NOMO-1 (cell line): ENCODE data around the gene RAB31.

Source experiments
- DNase-seq, 2 experiments: peaks; one replicate each; lab custom pipeline; 2025; ENCODE audit not compliant: unreplicated experiment in 2 of 2; lab: John Stamatoyannopoulos, UW

RAB31 gene

GRCh38 chr18:9779630-9780029 lies 71.5 kb downstream of the RAB31 start:
- peak; percentile 79 to 84 for DNase-seq

GRCh38 chr18:9782073-9782857 lies 74.2 kb downstream of the RAB31 start:
- DNase-seq = peak; percentile 91 to 95

DNA sequence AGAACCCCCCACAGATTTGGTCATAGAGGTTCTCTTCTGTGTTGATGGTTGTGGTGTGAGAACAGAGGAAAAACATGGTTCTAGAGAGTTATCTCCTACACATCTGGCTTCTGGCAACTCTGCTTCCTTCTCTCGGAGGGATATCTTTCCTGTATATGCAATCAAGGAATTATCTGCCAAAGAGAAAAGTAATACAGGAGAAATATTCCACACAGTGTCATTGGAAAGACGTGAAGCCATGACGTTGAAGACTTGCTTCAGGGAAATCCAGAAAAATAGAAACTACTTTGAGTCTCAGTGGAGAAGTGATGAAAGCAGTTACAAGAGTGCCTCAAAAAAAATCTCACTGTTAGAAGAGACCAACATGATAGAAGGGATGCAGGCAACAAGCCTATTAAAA lies 78.5 kb downstream of the RAB31 start:
- no peak for DNase-seq

DNA sequence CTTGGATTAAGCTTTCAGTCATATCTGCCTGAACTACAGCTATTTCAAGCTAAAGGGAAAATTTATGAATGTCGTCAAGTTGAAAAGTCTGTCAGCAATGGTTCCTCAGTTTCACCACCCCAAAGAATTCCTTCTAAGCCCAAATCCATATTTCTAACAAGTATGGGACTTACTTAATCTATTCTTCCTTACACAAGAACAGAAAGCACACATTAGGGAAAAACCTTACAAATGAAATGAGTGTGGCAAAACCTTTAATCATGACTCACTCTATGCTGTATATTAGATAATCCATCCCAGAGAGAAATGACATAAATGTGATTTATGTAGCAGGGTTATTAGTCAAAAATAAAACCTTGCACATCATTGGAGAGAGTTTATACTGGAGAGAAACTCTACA lies 78.9 kb downstream of the RAB31 start:
- DNase-seq = no peak

- peak in 1 of 2 experiments; percentile 43 for DNase-seq
Observed at GRCh38 chr18:9787712-9788111, 79.6 kb downstream of the RAB31 start.

DNA sequence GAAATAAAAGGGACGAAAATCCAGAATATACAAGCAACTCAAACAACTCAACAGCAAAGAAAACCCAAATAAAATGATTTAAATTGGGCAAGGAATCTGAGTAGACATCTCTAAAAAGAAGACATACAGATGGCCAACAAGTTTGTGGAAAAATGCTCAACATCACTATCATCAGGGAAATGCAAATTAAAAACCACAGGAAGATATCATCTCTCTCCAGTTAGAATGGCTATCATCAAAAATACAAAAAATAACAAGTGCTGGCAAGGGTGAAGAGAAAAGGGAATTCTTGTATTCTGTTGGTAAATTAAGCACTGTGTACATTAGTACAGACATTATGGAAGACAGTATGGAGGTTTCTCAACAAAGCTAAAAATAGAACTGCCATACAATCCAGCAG lies 80.0 kb downstream of the RAB31 start:
- DNase-seq = no peak

- no peak for DNase-seq
Observed at GRCh38 chr18:9788860-9789259, 80.8 kb downstream of the RAB31 start.

GRCh38 chr18:9790261-9790660 lies 82.2 kb downstream of the RAB31 start:
- DNase-seq = no peak

DNA sequence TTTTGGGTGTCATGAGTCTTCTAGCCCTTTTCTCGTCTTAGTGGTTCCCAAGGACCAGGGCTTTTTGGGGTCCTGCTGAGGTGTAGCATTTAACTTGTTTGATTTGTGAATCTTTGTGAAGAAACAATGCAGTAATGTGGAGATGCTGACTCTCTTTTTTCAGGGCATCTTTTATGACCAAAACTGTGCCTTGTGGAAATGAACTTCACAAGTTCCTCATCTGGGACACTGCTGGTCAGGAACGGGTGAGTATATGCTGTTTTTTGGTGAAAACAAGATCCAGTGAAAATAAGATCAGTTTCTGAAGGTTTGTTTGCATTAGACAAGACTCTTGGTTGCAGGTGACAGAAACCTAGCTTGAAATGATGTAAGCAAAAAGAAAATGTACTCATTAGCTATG lies 83.9 kb downstream of the RAB31 start:
- peak in 1 of 2 experiments; percentile 7 for DNase-seq

DNA sequence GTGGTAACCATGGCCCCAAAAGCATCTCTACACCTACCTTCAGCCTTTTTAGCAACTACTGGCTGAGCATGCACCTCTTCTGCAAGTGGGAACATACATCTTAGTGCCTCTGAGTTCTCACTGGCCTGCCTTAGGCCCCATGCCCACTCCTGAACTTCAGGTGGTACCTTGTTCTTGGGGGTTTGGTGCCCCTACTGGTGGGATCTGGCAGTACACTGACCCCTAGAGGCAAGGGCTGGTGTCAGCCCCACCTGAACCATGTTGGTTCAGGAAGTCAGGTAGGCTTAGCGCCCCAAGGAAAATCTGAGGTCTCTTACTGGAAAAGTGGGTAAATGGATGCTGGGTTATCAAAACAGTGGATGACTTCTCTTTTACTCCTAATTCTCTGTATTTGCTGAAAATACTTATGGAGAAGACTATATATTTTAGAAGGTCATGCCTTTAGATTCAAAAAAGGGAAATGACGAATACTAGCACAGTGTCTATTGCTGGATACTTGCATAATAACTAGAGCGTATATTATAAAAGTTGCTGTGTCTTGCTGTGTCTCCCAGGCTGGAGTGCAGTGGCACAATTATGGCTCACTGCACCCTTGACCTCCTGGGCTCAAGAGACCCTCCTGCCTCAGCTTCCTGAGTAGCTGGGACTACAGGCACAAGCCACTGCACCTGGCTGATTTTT lies 84.6 kb downstream of the RAB31 start:
- peak; percentile 72 to 82 for DNase-seq

GRCh38 chr18:9796011-9796410 lies 87.9 kb downstream of the RAB31 start:
- no peak for DNase-seq

GRCh38 chr18:9796935-9797549 lies 88.9 kb downstream of the RAB31 start:
- DNase-seq = no peak

DNA sequence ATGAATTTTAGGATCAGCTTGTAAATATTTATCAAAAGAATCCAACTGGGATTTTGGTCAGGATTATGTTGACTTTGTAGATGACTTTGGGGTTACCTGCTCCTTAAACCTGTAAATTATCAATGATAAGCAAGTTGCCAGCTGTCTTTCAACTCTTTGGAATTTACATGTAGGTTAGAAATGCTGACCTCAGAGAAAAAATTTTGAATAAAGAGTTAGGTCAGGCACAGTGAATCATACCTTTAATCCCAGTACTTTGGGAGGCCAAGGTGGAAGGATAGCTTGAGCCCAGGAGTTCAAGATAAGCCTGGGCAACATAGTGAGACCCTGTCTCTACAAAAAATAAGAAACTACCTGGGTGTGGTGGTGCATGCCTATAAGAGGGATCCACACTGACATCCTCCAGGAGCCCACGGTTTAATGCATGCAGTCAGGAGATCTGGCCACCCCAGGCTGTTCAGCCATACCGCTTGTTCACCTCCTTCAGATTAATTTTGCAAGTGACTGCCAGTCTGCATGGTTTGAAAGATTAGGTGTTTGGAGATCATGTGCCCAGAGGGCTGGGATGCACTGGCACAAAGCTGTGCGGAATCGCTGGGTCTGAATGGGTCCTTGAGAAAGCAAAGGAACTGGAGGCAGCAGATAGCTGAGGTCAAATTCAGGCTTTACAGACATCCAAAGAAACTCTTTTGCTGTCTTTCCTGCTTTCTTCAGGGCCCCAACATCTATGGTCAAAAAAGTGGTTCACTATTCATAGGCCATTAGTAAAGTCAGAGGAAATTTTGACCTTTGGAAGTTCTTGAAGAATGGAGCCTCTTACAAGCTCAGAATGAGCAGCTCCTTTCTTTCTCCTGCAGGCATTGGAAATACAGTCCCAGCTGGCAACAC lies 94.3 kb downstream of the RAB31 start:
- DNase-seq = no peak

DNA sequence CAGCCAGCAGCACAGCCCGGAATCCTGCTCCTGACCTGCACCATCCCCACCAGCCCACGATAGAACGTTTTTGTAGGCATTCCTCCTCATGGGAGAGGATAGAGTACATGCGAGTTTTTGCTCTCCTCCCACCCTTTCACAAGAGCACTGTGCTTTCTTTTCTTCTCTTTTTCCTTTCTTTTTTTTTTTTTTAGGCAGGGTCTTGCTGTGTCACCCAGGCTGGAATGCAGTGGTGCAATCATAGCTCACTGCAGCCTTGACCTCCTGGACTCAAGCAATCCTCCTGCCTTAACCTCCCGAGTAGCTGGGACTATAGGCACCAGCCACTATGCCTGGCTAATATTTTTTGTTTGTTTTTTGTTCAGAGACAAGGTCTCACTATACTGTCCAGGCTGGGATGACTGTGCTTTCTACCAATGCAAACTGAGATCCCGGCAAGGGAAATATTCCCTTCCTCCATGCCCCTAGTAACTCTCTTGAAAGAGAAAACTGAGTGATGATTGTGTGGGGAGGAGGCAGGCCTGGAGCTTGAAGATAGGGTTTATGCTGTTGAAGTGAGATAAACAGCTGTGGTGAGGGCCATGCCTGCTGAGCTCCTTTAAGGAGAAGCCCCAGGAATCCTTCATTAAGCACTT lies 95.1 kb downstream of the RAB31 start:
- DNase-seq = no peak

GRCh38 chr18:9803698-9804516 lies 95.8 kb downstream of the RAB31 start:
- no peak for DNase-seq

DNA sequence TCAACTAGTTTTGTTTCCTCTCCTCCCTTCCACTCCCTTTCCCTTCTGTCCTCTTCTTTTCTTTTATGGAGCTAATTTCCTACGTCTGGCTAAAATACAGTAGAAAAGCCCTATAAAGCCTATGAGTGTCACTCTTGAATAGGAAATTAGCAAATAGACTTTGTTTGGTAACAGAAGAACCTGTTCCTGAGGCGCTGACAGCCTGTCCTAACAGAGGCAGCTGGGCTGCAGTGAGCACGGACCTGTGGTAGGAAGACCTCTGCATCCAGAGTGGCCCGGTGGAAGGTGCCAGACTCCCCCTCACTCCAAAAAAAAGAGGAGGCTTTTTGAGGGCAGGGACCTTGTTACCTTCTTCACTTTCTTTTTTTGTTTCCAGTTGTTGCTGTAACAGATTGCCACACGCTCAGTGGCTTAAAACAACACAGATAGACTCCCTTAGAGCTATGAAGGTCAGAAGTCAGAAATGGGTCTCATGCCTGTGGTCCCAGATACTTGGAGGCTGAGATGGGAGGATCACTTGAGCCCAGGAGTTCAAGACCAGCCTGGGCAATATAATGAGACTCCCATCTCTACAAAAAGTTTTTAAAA lies 96.5 kb downstream of the RAB31 start:
- DNase-seq = no peak

- no peak for DNase-seq
Observed at GRCh38 chr18:9806905-9807304, 98.8 kb downstream of the RAB31 start.

- no peak for DNase-seq
Observed at GRCh38 chr18:9808295-9809241, 100.5 kb downstream of the RAB31 start.
